ENCODE data around the gene SBK2. TPM values are rescaled to one million over a fixed set of nuclear protein-coding genes. Genes with fewer than 3 reads are reported as not detected.

SBK2 gene
- total and polyA plus RNA-seq, 8 donors = 0.20 TPM; not detected in 7

GRCh38 chr19:55504981-55505380, 32.0 kb downstream of the SBK2 start:
- ATAC-seq (no peak), DNase-seq (no peak)
- Histone ChIP-seq H3K9me3 (no peaks in the 10 kb centered on the region), H3K36me3 (no peaks in the 10 kb centered on the region), H3K4me3 (no peak overlapping the region), H3K27me3 (no peaks in the 10 kb centered on the region), H3K27ac (no peak overlapping the region), H3K4me1 (peaks cover 4 to 12% of the 10 kb centered on the region in 2 donors)
- intact Hi-C loops (cut with DNase I) = no loop called here
- no peak for TF ChIP-seq CTCF (IDR thresholded peaks at IDR 0.05)

- ATAC-seq (no peak), DNase-seq (no peak)
- Histone ChIP-seq H3K27ac (peak overlapping the region in 1 of 2 donors; percentile 75), H3K4me1 (peaks cover 4 to 12% of the 10 kb centered on the region in 2 donors), H3K36me3 (no peaks in the 10 kb centered on the region), H3K9me3 (no peaks in the 10 kb centered on the region), H3K27me3 (no peaks in the 10 kb centered on the region), H3K4me3 (peak overlapping the region in 1 of 2 donors; percentile 45)
- intact Hi-C loops (cut with DNase I) = no loop called here
- TF ChIP-seq CTCF (IDR thresholded peaks at IDR 0.05) = peak in 1 of 2 donors; percentile 7
These were observed 32.7 kb downstream of the SBK2 start for GRCh38 chr19:55504252-55504603.

- no peaks in the 10 kb centered on the region for H3K27me3 ChIP-seq
- H3K36me3 ChIP-seq = no peaks in the 10 kb centered on the region
- TF ChIP-seq CTCF (IDR thresholded peaks at IDR 0.05) = peak; percentile 96 to 100
- intact Hi-C loops (cut with DNase I) = no loop called here
- peak overlapping the region; percentile 28 to 45 for H3K4me3 ChIP-seq
- H3K9me3 ChIP-seq = no peaks in the 10 kb centered on the region
- peak overlapping the region in 1 of 2 donors; percentile 75 for H3K27ac ChIP-seq
- H3K4me1 ChIP-seq = peaks cover 4 to 12% of the 10 kb centered on the region in 2 donors
- DNase-seq (peak; percentile 83 to 96 (median 94)), ATAC-seq (peak; percentile 98)
These were observed 33.3 kb downstream of the SBK2 start for GRCh38 chr19:55503502-55504251.

- DNase-seq (no peak), ATAC-seq (no peak)
- intact Hi-C loops (cut with DNase I) = no loop called here
- no peak for TF ChIP-seq CTCF (IDR thresholded peaks at IDR 0.05)
- no peak overlapping the region for H3K4me3 ChIP-seq
- H3K4me1 ChIP-seq = peaks cover 4 to 12% of the 10 kb centered on the region in 2 donors
- H3K9me3 ChIP-seq = no peaks in the 10 kb centered on the region
- no peaks in the 10 kb centered on the region for H3K27me3 ChIP-seq
- H3K27ac ChIP-seq = no peak overlapping the region
- no peaks in the 10 kb centered on the region for H3K36me3 ChIP-seq
These were observed 33.8 kb downstream of the SBK2 start for GRCh38 chr19:55503157-55503501.

GRCh38 chr19:55502197-55502952, 34.6 kb downstream of the SBK2 start:
- Histone ChIP-seq H3K27me3 (no peaks in the 10 kb centered on the region), H3K4me3 (no peak overlapping the region), H3K36me3 (no peaks in the 10 kb centered on the region), H3K9me3 (no peaks in the 10 kb centered on the region), H3K27ac (no peak overlapping the region), H3K4me1 (peaks cover 4 to 12% of the 10 kb centered on the region in 2 donors)
- intact Hi-C loops (cut with DNase I) = no loop called here
- no peak for ATAC-seq
- no peak for TF ChIP-seq CTCF (IDR thresholded peaks at IDR 0.05)
- no peak for DNase-seq
